BLaER1 treated with 17β-estradiol and CSF1 and Interleukin-3, amounts not matched to agents 10 nM and 100 nM (cell line): ENCODE results near the gene ARHGAP12.

Source experiments
- H3K27ac ChIP-seq, 11 experiments: shearing (Covaris generic); formaldehyde crosslinking; 2 replicates each; pipeline ENCODE4 v1.8.1; 2022
- H3K27me3 ChIP-seq, 11 experiments: shearing (Covaris generic); formaldehyde crosslinking; 2 replicates each; pipeline ENCODE4 v1.8.1; 2022
- H3K36me3 ChIP-seq, 11 experiments: shearing (Covaris generic); formaldehyde crosslinking; 2 replicates each; pipeline ENCODE4 v1.8.1; 2022
- H3K4me1 ChIP-seq, 10 experiments: shearing (Covaris generic); formaldehyde crosslinking; 2 replicates each; pipeline ENCODE4 v1.8.1; 2022
- H3K4me2 ChIP-seq, 11 experiments: shearing (Covaris generic); formaldehyde crosslinking; 2 replicates each; pipeline ENCODE4 v1.8.1; 2022
- H3K4me3 ChIP-seq, 10 experiments: shearing (Covaris generic); formaldehyde crosslinking; 2 replicates each; pipeline ENCODE4 v1.8.1; 2022
- H3K9ac ChIP-seq, 11 experiments: shearing (Covaris generic); formaldehyde crosslinking; 2 replicates each; pipeline ENCODE4 v1.8.1; 2022
- H3K9me3 ChIP-seq, 11 experiments: shearing (Covaris generic); formaldehyde crosslinking; replicated peaks in 1 of 11; 2 replicates each; pipeline ENCODE4 v1.8.1; 2022
- H4K20me1 ChIP-seq, 11 experiments: shearing (Covaris generic); formaldehyde crosslinking; 2 replicates each; pipeline ENCODE4 v1.8.1; 2022
- Cebpa-rat ChIP-seq, 11 experiments: shearing (Covaris generic); IDR thresholded peaks; 2 replicates each; pipeline ENCODE4 v1.8.1; 2022

The ARHGAP12 gene

GRCh38 chr10:31923389-31923788 lies 5.2 kb downstream of the ARHGAP12 start:
- Histone ChIP-seq H3K9me3 (peaks cover 0 to 17% (median 12%) of the 10 kb centered on the region in 11 experiments; a peak in 15 of 22 replicates), H3K36me3 (peaks cover 0 to 15% (median 0%) of the 10 kb centered on the region in 11 experiments; a peak in 5 of 22 replicates), H3K4me2 (no peak overlapping the region), H3K27ac (no peak overlapping the region), H3K9ac (no peak overlapping the region), H3K27me3 (no peaks in the 10 kb centered on the region), H4K20me1 (peaks cover 27 to 93% (median 73%) of the 10 kb centered on the region in 11 experiments), H3K4me1 (peaks cover 38 to 74% (median 59%) of the 10 kb centered on the region in 10 experiments), H3K4me3 (no peak overlapping the region)
- TF ChIP-seq Cebpa-rat (IDR thresholded peaks at IDR 0.05): no peak

DNA sequence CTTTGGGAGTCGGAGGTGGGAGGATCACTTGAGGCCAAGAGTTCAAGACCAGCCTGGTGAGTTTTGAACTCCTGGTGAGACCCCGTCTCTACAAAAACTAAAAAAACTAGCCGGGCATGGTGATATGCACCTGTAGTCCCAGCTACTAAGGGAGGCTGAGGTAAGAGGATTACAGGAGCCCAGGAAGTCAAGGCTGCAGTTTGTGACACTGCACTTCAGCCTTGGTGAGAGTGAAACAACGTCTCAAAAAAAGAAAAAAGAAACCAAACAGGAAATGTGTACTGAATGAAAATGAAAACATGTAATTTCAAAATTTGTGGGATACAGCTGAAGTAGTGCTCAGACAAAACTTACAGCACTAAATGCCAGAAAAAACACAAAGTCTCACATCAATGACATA lies 7.6 kb downstream of the ARHGAP12 start:
- peaks cover 24 to 70% (median 47%) of the 10 kb centered on the region in 10 experiments for H3K4me1 ChIP-seq
- peak overlapping the region in 4 of 11 experiments; percentile 16 to 29 (median 20); a peak in 5 of 22 replicates for H3K27ac ChIP-seq
- H3K27me3 ChIP-seq: no peaks in the 10 kb centered on the region
- H3K4me3 ChIP-seq: no peak overlapping the region
- H3K4me2 ChIP-seq: peak overlapping the region; percentile 7 to 66 (median 49); a peak in 19 of 22 replicates
- H3K9me3 ChIP-seq: peaks cover 0 to 17% (median 13%) of the 10 kb centered on the region in 11 experiments; a peak in 16 of 22 replicates
- H3K9ac ChIP-seq: peak overlapping the region in 3 of 11 experiments; percentile 1 to 25 (median 6); a peak in 2 of 22 replicates
- H3K36me3 ChIP-seq: peaks cover 0 to 15% (median 0%) of the 10 kb centered on the region in 11 experiments; a peak in 5 of 22 replicates
- peaks cover 13 to 100% (median 61%) of the 10 kb centered on the region in 11 experiments; a peak in 20 of 22 replicates for H4K20me1 ChIP-seq
- TF ChIP-seq Cebpa-rat (IDR thresholded peaks at IDR 0.05): no peak

DNA sequence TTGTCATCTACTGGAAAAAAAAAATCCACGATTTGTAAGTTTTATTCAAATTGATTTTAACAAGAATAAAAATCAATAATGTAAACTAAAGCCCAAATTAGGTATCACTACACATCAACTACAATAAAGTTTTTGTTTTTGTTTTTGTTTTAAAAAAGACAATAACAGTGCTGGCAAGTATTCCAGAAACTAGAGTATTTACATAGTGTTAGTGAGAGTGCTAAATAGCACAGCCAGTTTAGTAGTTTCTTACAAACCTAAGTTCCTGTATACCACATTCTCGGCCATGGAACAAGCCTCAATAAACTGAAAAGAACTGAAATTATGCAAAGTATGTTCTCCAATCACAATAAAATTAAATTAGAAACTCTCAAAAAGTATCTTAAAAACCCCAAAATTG lies 8.1 kb downstream of the ARHGAP12 start:
- TF ChIP-seq Cebpa-rat (IDR thresholded peaks at IDR 0.05): no peak
- Histone ChIP-seq H3K4me2 (peak overlapping the region in 7 of 11 experiments; percentile 20 to 66 (median 53); a peak in 12 of 22 replicates), H3K4me1 (peaks cover 22 to 65% (median 43%) of the 10 kb centered on the region in 10 experiments), H3K27ac (peak overlapping the region in 4 of 11 experiments; percentile 16 to 29 (median 20); a peak in 4 of 22 replicates), H3K9ac (0 out of 22 replicates have a peak overlapping the region, but pooled peaks of 1 of the 11 experiments have one; percentile 1), H3K36me3 (peaks cover 0 to 15% (median 0%) of the 10 kb centered on the region in 11 experiments; a peak in 5 of 22 replicates), H3K4me3 (no peak overlapping the region), H3K9me3 (peaks cover 0 to 17% (median 13%) of the 10 kb centered on the region in 11 experiments; a peak in 16 of 22 replicates), H4K20me1 (peaks cover 8 to 100% (median 56%) of the 10 kb centered on the region in 11 experiments; a peak in 19 of 22 replicates), H3K27me3 (no peaks in the 10 kb centered on the region)

DNA sequence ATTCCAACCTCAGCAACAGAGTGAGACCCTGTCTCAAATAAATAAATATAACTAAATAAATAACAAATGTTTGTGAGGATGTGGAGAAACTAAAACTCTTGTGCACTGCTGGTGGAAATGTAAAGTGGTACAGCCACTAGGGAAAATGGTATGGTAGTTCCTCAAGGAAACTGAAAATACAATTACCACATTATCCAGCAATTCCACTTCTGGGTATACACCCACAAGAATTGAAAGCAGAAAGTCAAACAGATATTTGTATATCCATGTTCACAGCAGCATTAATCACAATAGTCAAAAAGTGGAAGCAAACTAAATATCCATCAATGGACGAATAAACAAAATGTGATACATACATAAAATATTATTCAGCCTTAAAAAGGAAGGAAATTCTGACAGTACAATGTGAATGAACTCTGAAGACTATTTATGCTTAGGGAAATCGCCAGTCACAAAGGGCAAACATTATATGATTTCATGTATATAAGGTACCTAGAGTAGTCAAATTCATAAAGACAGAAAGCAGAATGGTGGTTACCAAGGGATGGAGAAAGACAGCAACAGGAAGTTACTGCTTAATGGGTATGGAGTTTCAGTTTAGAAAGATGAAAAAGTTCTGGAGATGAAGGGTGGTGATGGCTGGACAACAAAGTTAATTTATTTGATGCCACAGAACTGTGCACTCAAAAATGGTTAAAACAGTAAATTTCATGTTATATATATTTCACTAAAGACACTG lies 9.8 kb downstream of the ARHGAP12 start:
- Histone ChIP-seq H3K36me3 (peaks cover 0 to 19% (median 4%) of the 10 kb centered on the region in 11 experiments; a peak in 7 of 22 replicates), H3K27me3 (no peaks in the 10 kb centered on the region), H3K9me3 (peaks cover 0 to 17% (median 13%) of the 10 kb centered on the region in 11 experiments; a peak in 16 of 22 replicates), H3K4me1 (peaks cover 13 to 65% (median 31%) of the 10 kb centered on the region in 10 experiments), H3K4me3 (no peak overlapping the region), H3K9ac (no peak overlapping the region), H4K20me1 (peaks cover 5 to 100% (median 53%) of the 10 kb centered on the region in 11 experiments; a peak in 17 of 22 replicates), H3K27ac (no peak overlapping the region), H3K4me2 (peak overlapping the region in 8 of 11 experiments; percentile 3 to 79 (median 37); a peak in 12 of 22 replicates)
- TF ChIP-seq Cebpa-rat (IDR thresholded peaks at IDR 0.05): no peak

GRCh38 chr10:31914370-31914769 lies 14.3 kb downstream of the ARHGAP12 start:
- Histone ChIP-seq H3K4me3 (no peak overlapping the region), H3K9ac (no peak overlapping the region), H3K27ac (no peak overlapping the region), H3K4me1 (peaks cover 0 to 53% (median 12%) of the 10 kb centered on the region in 10 experiments; a peak in 15 of 20 replicates), H3K4me2 (peak overlapping the region in 3 of 11 experiments; percentile 44 to 64 (median 47); a peak in 5 of 22 replicates), H4K20me1 (peaks cover 20 to 100% (median 63%) of the 10 kb centered on the region in 11 experiments; a peak in 19 of 22 replicates), H3K9me3 (peaks cover 0 to 6% (median 0%) of the 10 kb centered on the region in 11 experiments; a peak in 3 of 22 replicates), H3K27me3 (no peaks in the 10 kb centered on the region), H3K36me3 (peaks cover 0 to 15% (median 0%) of the 10 kb centered on the region in 11 experiments; a peak in 4 of 22 replicates)
- no peak for TF ChIP-seq Cebpa-rat (IDR thresholded peaks at IDR 0.05)

GRCh38 chr10:31912898-31913850 lies 15.5 kb downstream of the ARHGAP12 start:
- H4K20me1 ChIP-seq: peaks cover 20 to 100% (median 64%) of the 10 kb centered on the region in 11 experiments; a peak in 20 of 22 replicates
- peaks cover 0 to 6% (median 0%) of the 10 kb centered on the region in 11 experiments; a peak in 2 of 22 replicates for H3K9me3 ChIP-seq
- H3K4me3 ChIP-seq: no peak overlapping the region
- no peaks in the 10 kb centered on the region for H3K27me3 ChIP-seq
- H3K4me2 ChIP-seq: peak overlapping the region in 4 of 11 experiments; percentile 0 to 64 (median 46); a peak in 7 of 22 replicates
- H3K4me1 ChIP-seq: peaks cover 0 to 46% (median 4%) of the 10 kb centered on the region in 10 experiments; a peak in 10 of 20 replicates
- no peak overlapping the region for H3K27ac ChIP-seq
- TF ChIP-seq Cebpa-rat (IDR thresholded peaks at IDR 0.05): no peak
- no peak overlapping the region for H3K9ac ChIP-seq
- peaks cover 6 to 27% (median 8%) of the 10 kb centered on the region in 11 experiments; a peak in 21 of 22 replicates for H3K36me3 ChIP-seq

DNA sequence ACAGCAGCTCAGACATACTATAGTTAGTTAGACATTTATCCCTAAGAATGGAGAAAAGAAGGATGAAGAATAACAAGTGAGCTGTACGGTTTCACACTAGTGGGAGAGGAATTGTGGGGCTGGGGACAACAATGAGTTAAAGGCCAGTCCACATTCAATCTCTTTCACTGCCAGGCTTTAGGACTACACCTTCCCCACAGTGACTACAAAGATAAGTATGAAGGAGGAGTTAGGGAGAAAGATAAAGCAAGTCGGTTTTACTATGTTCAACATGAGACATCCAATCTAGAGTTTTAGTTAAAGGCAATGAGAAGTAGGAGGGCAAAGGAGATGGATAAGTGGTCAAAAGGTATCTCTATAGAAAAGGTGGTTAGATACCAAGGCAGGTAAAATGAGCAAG lies 16.3 kb downstream of the ARHGAP12 start:
- no peak overlapping the region for H3K4me2 ChIP-seq
- no peaks in the 10 kb centered on the region for H3K27me3 ChIP-seq
- peaks cover 20 to 100% (median 64%) of the 10 kb centered on the region in 11 experiments; a peak in 20 of 22 replicates for H4K20me1 ChIP-seq
- H3K9ac ChIP-seq: no peak overlapping the region
- H3K27ac ChIP-seq: no peak overlapping the region
- H3K9me3 ChIP-seq: peaks cover 0 to 5% (median 0%) of the 10 kb centered on the region in 11 experiments; a peak in 1 of 22 replicates
- H3K4me1 ChIP-seq: peaks cover 0 to 44% (median 6%) of the 10 kb centered on the region in 10 experiments; a peak in 10 of 20 replicates
- TF ChIP-seq Cebpa-rat (IDR thresholded peaks at IDR 0.05): no peak
- peaks cover 10 to 35% (median 16%) of the 10 kb centered on the region in 11 experiments for H3K36me3 ChIP-seq
- no peak overlapping the region for H3K4me3 ChIP-seq

GRCh38 chr10:31910016-31910415 lies 18.6 kb downstream of the ARHGAP12 start:
- Histone ChIP-seq H3K27me3 (no peaks in the 10 kb centered on the region), H3K4me3 (no peak overlapping the region), H3K4me2 (no peak overlapping the region), H3K27ac (no peak overlapping the region), H4K20me1 (peaks cover 20 to 100% (median 69%) of the 10 kb centered on the region in 11 experiments; a peak in 20 of 22 replicates), H3K9me3 (no peaks in the 10 kb centered on the region; a peak in 1 of 22 replicates), H3K4me1 (peaks cover 0 to 50% (median 8%) of the 10 kb centered on the region in 10 experiments; a peak in 10 of 20 replicates), H3K36me3 (peaks cover 29 to 54% (median 38%) of the 10 kb centered on the region in 11 experiments), H3K9ac (no peak overlapping the region)
- no peak for TF ChIP-seq Cebpa-rat (IDR thresholded peaks at IDR 0.05)
